GM15510 (cell line): ENCODE results near the gene RARRES2.

Source experiments
- POLR2A ChIP-seq: IDR thresholded peaks from 3 replicates; pipeline ENCODE4 v1.6.1; 2011; ENCODE audit warnings: borderline replicate concordance; ENCODE audit not compliant: insufficient read length; ENCODE audit errors: extremely low read depth

The RARRES2 gene

DNA sequence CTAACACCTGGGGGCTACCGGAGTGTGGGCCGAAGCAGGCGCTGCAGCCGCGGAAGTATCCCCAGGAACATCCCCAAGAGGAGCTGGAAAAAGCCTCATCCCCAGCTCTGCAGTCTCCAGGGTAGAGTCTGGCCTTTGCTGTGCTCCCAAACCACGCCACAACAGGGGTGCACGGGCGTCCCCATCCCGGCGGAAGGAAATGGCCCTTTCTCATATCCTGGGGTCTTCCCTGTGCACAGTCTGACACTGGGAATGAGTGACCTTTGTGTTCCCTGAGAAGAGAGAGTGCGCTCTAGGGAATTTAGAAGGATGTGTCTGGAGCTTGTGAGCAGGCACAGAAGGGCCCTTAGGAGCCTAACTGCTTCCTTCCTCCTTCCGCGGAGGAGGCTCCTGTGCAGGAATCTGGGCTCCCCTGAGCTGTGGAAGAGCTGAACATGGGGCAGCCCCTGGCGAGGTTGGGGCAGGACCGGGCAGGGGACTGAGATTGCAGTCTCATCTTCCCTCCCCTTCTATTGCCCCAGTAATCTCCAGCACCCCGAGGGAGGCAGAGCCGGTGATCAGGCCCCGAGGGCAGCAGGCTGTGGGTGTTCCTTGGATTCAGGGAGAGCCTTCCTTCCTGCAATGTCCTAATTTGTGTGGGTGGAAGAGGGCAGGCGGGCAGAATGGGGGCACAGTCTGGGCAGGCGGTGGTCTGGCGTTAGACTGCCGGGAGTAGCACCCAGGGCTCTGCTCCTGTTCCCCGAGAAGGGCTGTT is 28.5 kb upstream of the RARRES2 start:
- no peak for TF ChIP-seq POLR2A

DNA sequence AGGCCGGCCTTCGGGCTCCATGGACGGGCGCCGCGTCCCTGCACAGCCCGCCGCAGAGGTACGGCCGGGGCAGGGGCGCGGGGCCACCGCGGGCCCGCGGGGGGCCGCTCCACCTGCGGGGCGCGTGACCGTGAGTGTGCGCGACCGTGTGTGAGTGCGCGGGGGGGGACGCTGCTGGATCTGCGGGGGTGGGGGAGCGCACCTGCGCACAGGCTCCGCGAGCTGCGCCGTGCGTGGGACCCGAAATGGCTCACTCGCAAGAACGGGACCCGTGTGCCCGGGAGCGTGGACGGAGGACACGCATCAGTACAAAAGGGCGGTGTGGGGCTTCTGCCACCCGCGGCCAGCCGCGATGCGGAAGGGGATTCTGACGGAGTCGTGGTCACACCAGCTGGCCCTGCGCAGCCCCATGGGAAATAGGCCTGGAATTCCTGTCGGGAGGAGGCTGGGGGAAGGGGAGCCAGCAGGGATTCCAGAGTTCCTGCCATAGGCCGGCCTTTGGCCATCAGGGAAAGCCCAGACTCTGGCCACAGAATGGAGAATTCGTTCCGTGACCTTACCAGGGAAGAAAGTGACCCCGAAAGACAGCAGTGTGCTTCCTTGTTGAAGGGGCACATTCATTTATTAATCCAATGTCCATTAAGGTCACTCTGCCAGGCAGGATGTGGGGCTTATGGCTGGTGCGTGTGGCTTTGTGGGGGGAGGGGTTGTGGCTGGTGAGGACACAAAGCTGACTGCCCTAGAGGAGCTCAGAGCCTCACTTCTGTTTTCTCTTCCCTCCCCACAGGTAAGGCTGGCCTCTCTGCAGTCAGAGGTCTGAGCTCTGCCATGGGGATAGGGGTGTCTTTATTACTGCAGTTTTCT is 27.7 kb upstream of the RARRES2 start:
- TF ChIP-seq POLR2A = no peak

DNA sequence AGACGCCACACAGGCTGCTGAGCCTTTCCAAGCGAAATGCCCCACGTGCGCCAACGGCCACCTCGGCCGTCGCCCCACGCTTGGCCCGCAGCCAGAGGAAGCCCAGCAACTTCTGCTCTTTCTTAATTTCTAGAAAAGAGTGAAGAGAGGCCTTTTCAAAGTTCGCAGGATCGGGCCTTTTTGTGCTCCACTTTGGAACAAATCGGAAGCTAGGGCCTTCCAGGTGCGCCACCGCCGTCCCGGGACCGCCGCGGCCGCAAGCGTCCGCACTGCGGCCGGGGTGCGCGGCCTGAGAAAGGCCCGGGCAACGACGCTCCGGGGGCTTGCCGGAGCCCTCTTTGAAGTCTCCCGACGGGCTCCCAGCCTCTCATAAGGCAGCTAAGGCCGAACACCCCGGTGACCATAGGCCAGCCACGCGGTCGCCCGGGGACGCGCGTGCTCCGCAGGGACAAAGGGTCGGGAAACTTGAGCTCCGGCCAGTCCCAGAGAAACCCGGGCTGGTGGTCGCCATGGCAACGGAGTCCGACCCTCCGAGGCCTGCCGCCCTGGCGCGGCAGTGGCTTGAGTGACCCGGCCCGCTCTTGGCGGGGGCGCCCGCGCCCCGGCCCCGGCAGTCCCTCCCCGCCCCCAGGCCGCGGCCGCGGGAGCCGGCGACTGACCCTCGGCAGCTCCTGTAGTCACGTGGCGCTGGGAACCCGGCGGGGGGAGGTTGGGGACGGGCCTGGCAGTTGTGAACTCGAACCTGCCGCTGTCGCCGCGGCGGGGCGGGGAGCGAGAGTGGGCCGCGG is 26.9 kb upstream of the RARRES2 start, which contains the start of gene REPIN1:
REPIN1 (plus strand) TSS at position 727 of the 788 bp plus-strand sequence. CDS start 890 bp downstream, outside the sequence.
- peak; percentile 90 for TF ChIP-seq POLR2A

DNA sequence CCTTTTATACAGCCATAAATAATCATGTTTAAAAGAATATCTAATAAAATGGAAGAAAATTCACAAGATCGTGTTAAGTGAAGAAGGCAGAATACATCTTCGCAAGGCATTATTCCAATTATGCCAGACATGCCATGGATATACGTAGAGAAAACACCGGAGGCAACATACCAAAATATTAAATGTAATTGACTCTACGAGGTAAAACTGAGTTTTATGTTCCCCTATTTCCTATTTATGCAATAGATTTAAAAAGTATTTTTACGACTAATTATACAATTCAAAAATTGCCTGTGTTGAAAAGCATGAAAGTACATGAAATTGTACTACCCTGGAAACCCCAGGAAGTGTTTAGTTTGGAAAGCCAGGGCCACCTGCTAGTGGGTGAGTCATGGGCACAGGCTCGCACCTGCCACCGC is 26.3 kb upstream of the RARRES2 start:
- no peak for TF ChIP-seq POLR2A

DNA sequence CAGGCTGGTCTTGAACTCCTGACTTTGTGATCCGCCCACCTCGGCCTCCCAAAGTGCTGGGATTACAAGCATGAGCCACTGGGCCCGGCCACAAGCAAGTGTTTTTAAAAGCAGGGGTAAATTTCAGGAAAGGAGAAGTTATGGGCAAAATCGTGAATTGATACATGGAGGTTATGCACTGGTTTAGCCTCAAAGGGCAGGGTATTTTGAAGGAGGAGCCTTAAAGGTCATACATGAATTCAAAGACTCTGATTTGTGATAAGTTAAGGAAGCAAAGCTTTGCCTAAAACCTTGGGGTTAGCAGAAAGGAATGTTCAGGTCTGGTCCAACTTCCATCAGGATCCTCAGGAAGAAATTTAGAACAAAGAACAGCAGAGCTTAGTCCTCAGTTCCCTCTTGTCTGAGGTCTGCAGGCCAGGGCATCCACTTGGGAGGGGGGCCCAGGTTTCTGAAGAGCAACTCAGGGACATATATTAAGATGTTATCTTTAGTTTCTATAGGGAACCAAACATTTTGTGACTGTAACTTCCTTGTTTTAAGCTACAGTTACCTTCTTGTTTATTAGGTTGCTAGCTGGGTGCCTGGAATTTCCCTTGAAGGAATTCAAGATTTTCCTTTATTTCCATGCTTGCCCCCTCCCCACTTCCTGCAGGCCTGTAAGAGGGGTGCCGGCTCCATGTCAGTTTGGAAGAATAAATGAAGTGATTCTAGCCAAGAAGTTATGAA is 24.4 kb upstream of the RARRES2 start:
- no peak for TF ChIP-seq POLR2A

DNA sequence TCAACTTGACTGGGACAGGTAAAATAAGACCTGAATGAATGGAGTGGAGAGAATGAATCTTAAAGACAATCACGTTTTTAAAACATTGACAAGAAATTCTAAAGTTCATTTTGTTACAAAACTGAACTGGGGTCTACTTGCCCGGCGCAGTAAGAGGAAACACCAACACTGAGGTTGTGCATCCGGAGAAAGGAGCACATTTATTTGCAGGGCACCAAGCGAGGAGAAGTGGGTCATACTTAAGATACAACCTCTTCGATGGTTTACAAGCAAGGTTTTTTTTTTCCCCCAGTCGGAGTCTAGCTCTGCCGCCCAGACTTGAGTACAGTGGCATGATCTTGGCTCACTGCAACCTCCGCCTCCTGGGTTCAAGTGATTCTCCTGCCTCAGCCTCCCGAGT is 23.8 kb upstream of the RARRES2 start:
- TF ChIP-seq POLR2A = no peak

DNA sequence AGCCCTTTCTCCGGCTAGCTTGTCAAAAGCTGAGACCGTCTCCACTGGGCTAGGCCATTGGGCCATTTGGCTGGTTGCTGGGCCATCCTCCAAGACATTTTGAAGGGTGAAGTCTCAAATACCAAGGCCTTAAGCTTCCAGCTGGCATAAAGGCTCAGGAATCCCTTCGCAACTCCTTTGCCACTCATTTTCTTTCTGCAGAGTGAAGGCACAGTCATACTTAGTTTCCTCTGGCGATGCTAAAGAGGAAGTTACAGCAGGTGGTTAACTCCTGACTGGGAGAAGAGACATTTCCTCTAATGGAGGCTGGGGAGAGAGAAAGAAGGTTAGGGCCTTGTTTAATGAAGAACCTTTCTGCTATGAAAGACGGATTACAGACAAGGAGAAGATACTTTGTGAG is 22.4 kb upstream of the RARRES2 start:
- no peak for TF ChIP-seq POLR2A

DNA sequence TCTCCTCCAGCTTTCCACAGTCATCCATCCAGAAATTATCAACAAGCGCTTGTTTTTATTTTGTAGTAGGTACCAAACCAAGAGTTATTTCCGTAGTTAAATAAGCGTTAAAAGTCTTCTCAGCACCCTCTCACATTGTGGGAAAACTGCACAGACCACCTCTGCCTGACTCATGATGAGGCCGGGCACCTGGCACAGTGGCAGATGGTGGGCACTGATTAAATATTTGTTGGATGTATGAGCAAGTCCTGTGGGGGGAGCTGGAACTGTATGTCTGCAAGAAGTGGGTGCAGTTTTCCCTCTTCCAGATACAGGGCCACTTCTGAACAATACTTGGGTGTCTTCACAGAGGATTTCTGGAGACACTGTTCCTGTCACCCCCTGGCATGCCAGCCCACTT is 21.9 kb upstream of the RARRES2 start:
- no peak for TF ChIP-seq POLR2A

DNA sequence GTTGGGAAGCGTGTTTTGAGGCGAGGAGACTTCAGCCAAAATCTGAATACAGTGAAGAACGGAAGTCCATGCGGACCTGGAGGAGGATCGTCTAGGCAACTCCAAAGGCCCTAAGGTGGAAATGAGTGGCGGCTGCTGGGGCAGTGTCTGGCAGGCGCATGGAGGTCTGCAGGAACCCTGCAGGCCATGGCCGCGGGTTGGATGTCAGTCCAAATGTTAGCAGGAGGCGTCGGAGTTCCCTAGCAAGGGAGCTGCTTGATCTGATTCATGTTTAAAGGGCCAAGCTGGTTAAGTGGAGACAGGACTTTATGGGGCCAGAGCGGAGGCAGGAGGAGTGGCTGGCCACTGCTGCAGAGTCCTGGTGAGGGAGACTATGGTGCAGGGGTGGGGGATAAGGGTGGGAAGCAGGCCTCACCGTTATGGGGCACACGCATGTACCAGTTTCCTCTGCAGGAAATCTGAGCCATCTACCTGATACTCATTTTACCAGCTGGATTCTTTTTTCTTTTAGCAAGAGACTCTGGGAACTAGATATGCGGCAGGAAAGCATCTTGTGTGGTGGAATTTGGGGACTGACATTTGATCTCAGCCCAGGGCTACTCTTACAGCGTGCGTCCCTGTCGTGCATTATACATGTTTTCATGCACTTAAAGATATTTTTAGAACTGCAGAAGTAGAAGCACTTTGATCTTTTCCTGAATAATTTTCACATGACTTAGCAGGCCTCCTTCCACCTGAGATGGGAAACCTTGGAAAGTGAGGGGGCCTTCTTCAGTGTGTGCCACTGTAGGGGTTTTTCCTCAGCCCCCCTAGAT is 20.6 kb upstream of the RARRES2 start:
- TF ChIP-seq POLR2A = no peak

DNA sequence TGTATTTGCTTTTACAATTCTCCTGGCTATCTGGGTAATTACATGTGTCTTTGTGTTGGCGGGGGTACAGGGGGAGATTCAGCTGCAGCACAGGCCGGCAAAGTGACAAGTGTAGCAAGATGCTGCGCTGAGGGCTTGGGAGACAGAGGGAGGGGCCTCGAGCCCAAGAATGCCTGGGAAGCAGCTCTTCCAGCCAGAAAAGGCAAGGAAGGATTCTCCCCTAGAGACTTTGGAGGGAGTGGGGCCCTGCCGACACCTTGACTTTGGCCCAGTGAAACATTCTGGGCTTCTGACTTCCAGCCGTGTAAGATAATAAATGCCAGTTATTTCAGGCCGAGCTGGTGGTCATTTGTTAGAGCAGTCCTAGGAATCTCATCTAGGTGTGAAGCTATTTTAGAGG is 20.0 kb upstream of the RARRES2 start:
- no peak for TF ChIP-seq POLR2A

DNA sequence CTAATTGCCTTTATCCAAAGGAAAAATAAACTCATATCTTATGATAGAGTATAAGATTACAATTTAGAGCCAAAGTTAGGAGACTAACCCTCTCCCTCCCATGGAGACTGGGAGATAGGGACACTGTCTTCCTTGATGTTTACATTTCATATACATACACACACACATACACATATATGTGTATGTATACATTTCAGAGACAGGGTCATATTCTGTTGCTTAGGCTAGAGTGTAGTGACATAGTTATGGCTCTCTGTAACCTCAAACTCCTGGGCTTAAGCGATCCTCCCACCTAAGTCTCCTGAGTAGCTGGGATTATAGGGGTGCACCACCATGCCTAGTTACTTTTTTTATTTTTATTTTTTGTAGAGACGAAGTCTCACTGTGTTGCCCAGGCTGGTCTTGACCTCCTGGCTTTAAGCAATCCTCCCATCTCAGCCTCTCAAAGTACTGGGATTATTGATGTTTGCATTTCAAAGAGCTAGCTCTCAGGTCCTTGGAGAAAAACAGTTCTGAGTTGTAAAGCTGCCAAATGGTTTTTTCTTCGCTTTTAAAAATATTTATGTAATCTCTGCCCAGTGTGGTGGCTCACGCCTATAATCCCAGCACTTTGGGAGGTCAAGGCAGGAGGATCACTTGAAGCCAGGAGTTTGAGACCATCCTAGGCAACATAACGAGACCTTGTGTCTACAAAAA is 19.1 kb upstream of the RARRES2 start:
- no peak for TF ChIP-seq POLR2A

DNA sequence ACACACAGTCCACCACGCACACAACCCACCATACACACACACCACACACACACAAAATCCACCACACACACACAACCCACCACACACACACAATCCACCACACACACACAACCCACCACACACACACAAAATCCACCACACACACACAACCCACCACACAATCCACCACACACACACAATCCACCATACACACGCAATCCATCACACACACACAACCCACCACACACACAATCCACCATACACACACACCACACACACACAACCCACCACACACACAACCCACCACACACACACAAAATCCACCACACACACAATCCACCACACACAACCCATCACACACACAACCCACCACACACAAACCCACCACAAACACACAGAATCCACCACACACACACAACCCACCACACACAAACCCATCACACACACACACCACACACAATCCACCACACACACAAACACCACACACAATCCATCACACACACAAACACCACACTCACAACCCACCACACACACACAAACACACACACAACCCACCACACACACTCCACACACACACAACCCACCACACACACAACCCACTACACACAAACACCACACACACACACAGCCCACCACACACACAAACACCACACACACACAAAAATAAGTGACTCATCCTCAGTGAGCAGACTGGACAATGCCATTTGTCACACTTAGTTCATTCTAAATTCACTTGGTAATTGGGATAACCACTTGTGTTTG is 18.4 kb upstream of the RARRES2 start:
- TF ChIP-seq POLR2A = no peak
